Endothelial cell of umbilical vein (primary cell): ENCODE data around the gene WASL. TPM values are rescaled to one million over a fixed set of nuclear protein-coding genes. Genes with fewer than 3 reads are reported as not detected.

Experiments
- BruUV-seq: library from RNA; stranded (reverse); fragments of 400-500 nt; replicated peaks from 2 replicates; lab custom pipeline; 2021; lab: Mats Ljungman, UMichigan
- CTCF ChIA-PET: fragments of 300-600, 350-600 bp; sonication (Branson Sonifier 250); formaldehyde crosslinking; loops from one replicate; lab custom pipeline; 2021; ENCODE audit warnings: antibody characterized with exemption, inconsistent platforms; lab: Charles Lee
- POLR2A ChIA-PET: fragments of 300-600, 350-600 bp; sonication (Branson Sonifier 250); formaldehyde crosslinking; loops from one replicate; lab custom pipeline; 2021; ENCODE audit warnings: antibody characterized with exemption, inconsistent platforms; lab: Charles Lee
- DNase-seq: peaks from one replicate; pipeline ENCODE4 v3.0.0-alpha.2; 2011; ENCODE audit warnings: low read depth, low spot score
- FAIRE-seq: peaks from 2 replicates; lab custom pipeline; 2011; peaks lifted over from hg19 to GRCh38; lab: Jason Lieb, UNC
- H2AFZ ChIP-seq: 2 replicates; pipeline ENCODE4 v1.6.0; 2012; ENCODE audit warnings: low read depth, low read length, control low read depth, inconsistent platforms
- H3K27ac ChIP-seq: 2 replicates; pipeline ENCODE4 v1.5.1; 2011; ENCODE audit warnings: low read depth, mild to moderate bottlenecking, control low read depth, low read length, moderate library complexity; ENCODE audit not compliant: insufficient read depth
- H3K27me3 ChIP-seq, 2 experiments: 2 replicates each; pipeline versions ENCODE4 v1.6.0 to v1.6.1; 2011; ENCODE audit warnings: low read length in 2 of 2, mixed read lengths in 1 of 2; ENCODE audit not compliant: control insufficient read depth in 2 of 2, insufficient read depth in 2 of 2
- H3K36me3 ChIP-seq, 2 experiments: 2 replicates in 1 of 2; 3 replicates in 1 of 2; pipeline ENCODE4 v1.5.1; 2011; ENCODE audit warnings: low read length in 2 of 2, mild to moderate bottlenecking in 1 of 2, moderate library complexity in 1 of 2; ENCODE audit not compliant: control insufficient read depth in 2 of 2, insufficient read depth in 2 of 2; ENCODE audit errors: extremely low read depth in 1 of 2
- H3K4me1 ChIP-seq: 3 replicates; pipeline ENCODE4 v1.5.1; 2011; ENCODE audit warnings: mild to moderate bottlenecking, low read length; ENCODE audit not compliant: control insufficient read depth, insufficient read depth; ENCODE audit errors: extremely low read depth
- H3K4me2 ChIP-seq: 2 replicates; pipeline ENCODE4 v1.6.1; 2011; ENCODE audit warnings: low read length, control low read depth, mixed read lengths; ENCODE audit not compliant: insufficient read depth
- H3K4me3 ChIP-seq, 3 experiments: fragments of 200-600 bp in 1 of 3; sonication (generic), shearing (Covaris generic) in 1 of 3; replicated peaks in 1 of 3; 2 replicates each; pipeline ENCODE4 v1.5.1; 2011 to 2016; ENCODE audit warnings: control low read depth in 3 of 3, low read length in 3 of 3, mild to moderate bottlenecking in 2 of 3, inconsistent platforms in 1 of 3, low read depth in 1 of 3, moderate library complexity in 1 of 3; ENCODE audit not compliant: insufficient read depth in 1 of 3
- H3K79me2 ChIP-seq: 2 replicates; pipeline ENCODE4 v1.6.0; 2012; ENCODE audit warnings: low read length, inconsistent platforms; ENCODE audit not compliant: control insufficient read depth, insufficient read depth
- H3K9ac ChIP-seq: replicated peaks from 2 replicates; pipeline ENCODE3; 2011; ENCODE audit warnings: low read length, control low read depth; ENCODE audit not compliant: insufficient read depth; ENCODE audit errors: extremely low read depth
- H3K9me1 ChIP-seq: replicated peaks from 3 replicates; pipeline ENCODE4 v1.6.0; 2011; ENCODE audit warnings: mild to moderate bottlenecking, low read length; ENCODE audit not compliant: control insufficient read depth, insufficient read depth; ENCODE audit errors: extremely low read depth
- H3K9me3 ChIP-seq: replicated peaks from 2 replicates; pipeline ENCODE4 v1.5.1; 2012; ENCODE audit warnings: low read length, inconsistent platforms; ENCODE audit not compliant: control insufficient read depth, insufficient read depth
- H4K20me1 ChIP-seq: replicated peaks from 2 replicates; pipeline ENCODE3; 2011; ENCODE audit warnings: mild to moderate bottlenecking, low read length; ENCODE audit not compliant: control insufficient read depth, insufficient read depth; ENCODE audit errors: extremely low read depth
- CTCF ChIP-seq, 2 donors: IDR thresholded peaks; 1 replicate in 1 of 2; 2 replicates in 1 of 2; pipeline ENCODE4 v1.5.1; 2011; ENCODE audit warnings: low read length in 2 of 2, mild to moderate bottlenecking in 2 of 2, moderate library complexity in 2 of 2, control low read depth in 1 of 2, inconsistent platforms in 1 of 2, low read depth in 1 of 2; ENCODE audit not compliant: insufficient read depth in 1 of 2; ENCODE audit errors: extremely low read depth in 1 of 2
- EZH2 ChIP-seq: IDR thresholded peaks from 2 replicates; pipeline ENCODE4 v1.6.1; 2012; ENCODE audit warnings: borderline replicate concordance, low read depth, mild to moderate bottlenecking, moderate library complexity, low read length, inconsistent platforms; ENCODE audit not compliant: severe bottlenecking
- FOS ChIP-seq: IDR thresholded peaks from 2 replicates; pipeline ENCODE4 v1.6.1; 2011; ENCODE audit warnings: mild to moderate bottlenecking, low read length, moderate library complexity, borderline replicate concordance; ENCODE audit not compliant: insufficient read depth
- GATA2 ChIP-seq: IDR thresholded peaks from 2 replicates; pipeline ENCODE4 v1.7.0; 2011; ENCODE audit warnings: low read depth, mild to moderate bottlenecking, moderate library complexity, mixed read lengths, low read length; ENCODE audit not compliant: insufficient read length, insufficient read depth
- JUN ChIP-seq: IDR thresholded peaks from 2 replicates; pipeline ENCODE4 v1.6.1; 2011; ENCODE audit warnings: borderline replicate concordance, low read depth; ENCODE audit not compliant: insufficient read length, insufficient read depth
- MYC ChIP-seq: IDR thresholded peaks from one replicate; pipeline ENCODE4 v1.6.1; 2011; ENCODE audit warnings: mild to moderate bottlenecking, low read depth, low read length
- POLR2A ChIP-seq: IDR thresholded peaks from 2 replicates; pipeline ENCODE4 v1.6.1; 2012; ENCODE audit warnings: low read depth, mild to moderate bottlenecking, control low read depth, low read length
- POLR2AphosphoS5 ChIP-seq: IDR thresholded peaks from 2 replicates; pipeline ENCODE4 v1.6.1; 2012; ENCODE audit warnings: low read depth, mild to moderate bottlenecking, control low read depth, low read length, moderate library complexity; ENCODE audit not compliant: insufficient read depth
- dilution Hi-C: fragments of 300-500 bp; cut with MboI; formaldehyde crosslinking; loops from one replicate; pipeline ENCODE4 v1.15.0; 2019; ENCODE audit warnings: low sequenced_read_pairs; ENCODE audit not compliant: extremely low pct_ligation_motif_present
- intact Hi-C: fragments of 100-400 bp; cut with micrococcal nuclease; formaldehyde crosslinking; loops from one replicate; pipeline ENCODE4 v1.10.0; 2022
- polyA plus RNA-seq, 4 experiments: library from polyadenylated mRNA; depleted of rRNA in 3 of 4; stranded (reverse) in 3 of 4; unstranded in 1 of 4; fragments of >200 nt; gene quantifications; 2 replicates each; pipeline versions ENCODE4 v1.2.1 to v1.2.3, GENCODE V29; 2011 to 2012; ENCODE audit warnings: missing spikeins in 1 of 4
- total RNA-seq: library from RNA; stranded (reverse); gene quantifications from 2 replicates; pipeline ENCODE4 v1.2.3, GENCODE V29; 2021
- TF ChIP-seq, protein P1 (sequence below): IDR thresholded peaks from 2 replicates; pipeline ENCODE4 v1.6.1; 2011; ENCODE audit not compliant: insufficient read depth, insufficient read length

Gene WASL
- total and polyA plus RNA-seq, 2 donors (not counting 3 experiments of a cell fraction or from before 2014, with no cell fraction given) = 5.2 to 24.0 TPM

DNA sequence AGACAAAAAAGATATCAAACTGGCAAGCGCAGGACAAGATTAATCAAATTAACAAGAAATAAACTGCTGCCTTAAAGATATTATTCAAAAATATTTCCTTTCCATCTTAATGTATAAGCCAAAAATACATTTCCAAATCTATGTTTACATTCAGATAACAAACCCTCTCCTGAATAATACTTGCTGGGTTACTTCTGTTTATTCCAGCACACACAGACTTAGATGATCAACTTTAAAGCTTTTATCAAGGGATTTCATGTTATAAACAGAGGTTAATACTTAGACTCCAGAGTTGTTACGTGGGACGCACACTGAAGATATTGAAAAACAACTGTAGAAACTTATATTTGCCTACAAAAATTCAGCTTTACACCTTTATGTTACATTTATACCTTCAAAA lies 59.6 kb downstream of the WASL start:
- H3K4me3 ChIP-seq = no peak overlapping the region
- ChIA-PET POLR2A (no interaction called here), CTCF (interaction anchor here (1.1 to 1.4 kb wide), 4 partner anchors 12 to 183 kb away, joined by 3 to 5 read pairs (median 5); no protein-coding TSS in a partner anchor)
- H3K4me2 ChIP-seq = no peak overlapping the region
- no peak overlapping the region for H3K27ac ChIP-seq
- H3K9me3 ChIP-seq = no peaks in the 10 kb centered on the region
- DNase-seq = no peak
- BruUV-seq = no TSS peak
- H4K20me1 ChIP-seq = no peaks in the 10 kb centered on the region
- H2AFZ ChIP-seq = no peak overlapping the region
- no peaks in the 10 kb centered on the region for H3K4me1 ChIP-seq
- FAIRE-seq = no peak
- TF ChIP-seq MYC (no peak), FOS (no peak), EZH2 (no peak), CTCF (IDR thresholded peaks at IDR 0.05; ENCODE audit: extremely low read depth in 1 of 2, insufficient read depth in 1 of 2, low read depth in 1 of 2, low read length in 2 of 2) (no peak), JUN (no peak), POLR2A (no peak), GATA2 (no peak), POLR2AphosphoS5 (no peak)
- TF ChIP-seq, protein P1, sequence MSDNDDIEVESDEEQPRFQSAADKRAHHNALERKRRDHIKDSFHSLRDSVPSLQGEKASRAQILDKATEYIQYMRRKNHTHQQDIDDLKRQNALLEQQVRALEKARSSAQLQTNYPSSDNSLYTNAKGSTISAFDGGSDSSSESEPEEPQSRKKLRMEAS = no peak
- intact Hi-C loops (no loop called here), dilution Hi-C loops (no loop called here)
- peaks cover 3 to 5% of the 10 kb centered on the region in 2 experiments for H3K36me3 ChIP-seq
- no peaks in the 10 kb centered on the region for H3K27me3 ChIP-seq
- no peaks in the 10 kb centered on the region for H3K9me1 ChIP-seq
- H3K79me2 ChIP-seq = no peaks in the 10 kb centered on the region
- no peak overlapping the region for H3K9ac ChIP-seq
